Naive thymus-derived CD8-positive, alpha-beta T cell (primary cell): ENCODE results near the gene SEL1L. TPM values are rescaled to one million over a fixed set of nuclear protein-coding genes. Genes with fewer than 3 reads are reported as not detected.
"Not testable (repeated sequence)": the region's sequence is repeated elsewhere in the genome, so short reads cannot be mapped to it uniquely, and the experiment has no call there.

Experiments
- ATAC-seq, 2 donors: fragments of 150-1000 bp; cut with Tn5 transposase in 1 of 2; sonication (Bioruptor Pico), chemical (Tn5 transposase) in 1 of 2; 1 replicate in 1 of 2; 2 replicates in 1 of 2; pipeline ENCODE4 v1.10.0; 2021; ENCODE audit warnings: mild to moderate bottlenecking in 2 of 2, moderate library complexity in 2 of 2
- POLR2A ChIA-PET: fragments of 350-600 bp; sonication (Branson Sonifier 250); formaldehyde crosslinking; loops from one replicate; lab custom pipeline; 2021; ENCODE audit warnings: antibody characterized with exemption; lab: Charles Lee
- DNase-seq, 10 donors: peaks; one replicate each; pipeline versions ENCODE4 v3.0.0 to v3.0.0-alpha.2; 2020 to 2022
- H3K27ac Mint-ChIP-seq, 10 donors: one replicate each; pipeline ENCODE4 v1.8.0; 2020 to 2022; ENCODE audit warnings: mild to moderate bottlenecking in 10 of 10, mixed read lengths in 10 of 10, moderate library complexity in 4 of 10, inconsistent platforms in 1 of 10
- H3K27me3 Mint-ChIP-seq, 5 donors: one replicate each; pipeline ENCODE4 v1.8.0; 2021 to 2022; ENCODE audit warnings: mixed read lengths in 5 of 5
- H3K36me3 Mint-ChIP-seq, 3 donors: one replicate each; pipeline ENCODE4 v1.8.0; 2020 to 2022; ENCODE audit warnings: mixed read lengths in 3 of 3, mild to moderate bottlenecking in 2 of 3, inconsistent platforms in 1 of 3
- H3K4me1 Mint-ChIP-seq, 4 donors: one replicate each; pipeline ENCODE4 v1.8.0; 2021 to 2022; ENCODE audit warnings: mixed read lengths in 4 of 4
- H3K4me3 Mint-ChIP-seq, 10 donors: one replicate each; pipeline ENCODE4 v1.8.0; 2020 to 2022; ENCODE audit warnings: mild to moderate bottlenecking in 10 of 10, mixed read lengths in 10 of 10, moderate library complexity in 6 of 10, inconsistent platforms in 1 of 10
- H3K9me3 Mint-ChIP-seq, 9 donors: one replicate each; pipeline ENCODE4 v1.8.0; 2020 to 2022; ENCODE audit warnings: mixed read lengths in 9 of 9, mild to moderate bottlenecking in 3 of 9, inconsistent platforms in 1 of 9, moderate library complexity in 1 of 9
- polyA plus RNA-seq, 3 donors: library from polyadenylated mRNA; unstranded; fragments of 300-500 nt; fragmentation: Illumina TruSeq; gene quantifications; one replicate each; pipeline ENCODE4 v1.2.3, GENCODE V29; 2021
- total RNA-seq, 8 experiments: library from RNA in 2 of 8; stranded (reverse) in 2 of 8; gene quantifications; one replicate each; pipeline ENCODE4 v1.2.3 and lab custom pipeline; 2021 to 2026

SEL1L gene
- total and polyA plus RNA-seq, 5 experiments from 2014 or later = 12.0 to 58.0 (median 22.9) TPM

DNA sequence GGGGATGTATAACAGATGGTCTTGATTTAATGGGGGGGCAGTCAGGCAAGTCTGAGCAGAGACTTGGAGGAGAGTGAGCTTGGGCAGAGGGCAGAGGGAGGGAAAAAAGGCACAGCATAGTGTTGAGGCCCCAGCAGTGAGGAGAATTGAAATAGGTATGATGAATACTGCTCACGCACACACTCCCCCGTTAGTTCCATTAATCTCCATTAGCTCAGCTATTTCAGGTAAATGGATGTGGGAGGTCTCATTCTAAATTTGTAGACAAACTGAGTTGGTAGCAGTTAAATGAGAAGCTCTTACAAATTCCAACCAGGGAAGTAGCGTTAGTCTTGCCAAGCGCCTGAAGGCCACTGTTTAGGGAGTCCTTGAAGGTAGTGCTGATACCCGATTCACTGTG, 66.8 kb downstream of the SEL1L start:
- H3K27me3 Mint-ChIP-seq = no peaks in the 10 kb centered on the region
- peaks cover 0 to 13% (median 6%) of the 10 kb centered on the region in 4 donors for H3K4me1 Mint-ChIP-seq
- POLR2A ChIA-PET = interaction anchor here (1.1 kb wide), 1 partner anchor 11 kb away, joined by 3 read pairs; no protein-coding TSS in a partner anchor
- H3K9me3 Mint-ChIP-seq = no peaks in the 10 kb centered on the region
- ATAC-seq (no peak), DNase-seq (no peak)
- H3K27ac Mint-ChIP-seq = peak overlapping the region in 2 of 10 donors; percentile 63 to 78
- no peaks in the 10 kb centered on the region for H3K36me3 Mint-ChIP-seq
- no peak overlapping the region for H3K4me3 Mint-ChIP-seq

- no peak for DNase-seq
- no peak for ATAC-seq
- H3K27ac Mint-ChIP-seq = peak overlapping the region in 7 of 10 donors; percentile 21 to 98 (median 55)
- no peaks in the 10 kb centered on the region for H3K36me3 Mint-ChIP-seq
- H3K4me1 Mint-ChIP-seq = peaks cover 0 to 7% (median 5%) of the 10 kb centered on the region in 4 donors
- peaks cover 0 to 3% (median 0%) of the 10 kb centered on the region in 5 donors for H3K27me3 Mint-ChIP-seq
- H3K4me3 Mint-ChIP-seq = peak overlapping the region; percentile 33 to 86 (median 72)
- POLR2A ChIA-PET = interaction anchor here (0.8 to 1.1 kb wide), 2 partner anchors 12 to 245 kb away, joined by 3 to 5 read pairs; no protein-coding TSS in a partner anchor
- H3K9me3 Mint-ChIP-seq = no peaks in the 10 kb centered on the region
Measured at GRCh38 chr14:81465507-81466228, 68.0 kb downstream of the SEL1L start.

DNA sequence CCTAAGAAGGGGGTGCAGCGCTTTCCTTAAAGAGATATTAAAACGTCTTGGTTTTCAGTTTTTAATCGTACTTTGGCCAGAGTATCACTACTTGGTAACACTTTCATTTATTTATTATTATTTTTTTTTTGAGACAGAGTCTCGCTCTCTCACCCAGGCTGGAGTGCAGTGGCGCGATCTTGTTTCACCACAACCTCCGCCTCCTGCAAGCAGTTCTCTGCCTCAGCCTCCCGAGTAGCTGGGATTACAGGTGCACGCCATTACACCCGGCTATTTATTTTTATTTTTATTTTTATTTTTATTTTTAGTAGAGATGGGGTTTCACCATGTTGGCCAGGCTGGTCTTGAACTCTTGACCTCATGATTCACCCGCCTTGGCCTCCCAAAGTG, 68.7 kb downstream of the SEL1L start:
- peak; percentile 49 to 53 for ATAC-seq
- not testable (repeated sequence) for H3K4me1 Mint-ChIP-seq, H3K9me3 Mint-ChIP-seq, H3K36me3 Mint-ChIP-seq, DNase-seq, H3K27me3 Mint-ChIP-seq
- POLR2A ChIA-PET = interaction anchor here (0.7 to 1.5 kb wide), 4 partner anchors 16 to 245 kb away, joined by 3 to 8 read pairs (median 4); partner anchors contain the start of genes GTF2A1 and SEL1L
- Mint-ChIP-seq H3K4me3 (peak overlapping the region; percentile 81 to 91 (median 86)), H3K27ac (peak overlapping the region; percentile 17 to 98 (median 90))

GRCh38 chr14:81464253-81465002, 69.2 kb downstream of the SEL1L start:
- Mint-ChIP-seq H3K27me3 (peaks cover 0 to 3% (median 0%) of the 10 kb centered on the region in 5 donors), H3K9me3 (no peaks in the 10 kb centered on the region), H3K4me3 (peak overlapping the region; percentile 81 to 91 (median 86)), H3K4me1 (peaks cover 0 to 7% (median 5%) of the 10 kb centered on the region in 4 donors), H3K36me3 (no peaks in the 10 kb centered on the region), H3K27ac (peak overlapping the region; percentile 17 to 98 (median 90))
- POLR2A ChIA-PET = interaction anchor here (0.7 to 1.5 kb wide), 4 partner anchors 15 to 244 kb away, joined by 3 to 8 read pairs (median 4); partner anchors contain the start of genes GTF2A1 and SEL1L
- DNase-seq = peak in 9 of 10 donors; percentile 35 to 91 (median 66)
- ATAC-seq = peak; percentile 79

GRCh38 chr14:81462356-81462755, 71.3 kb downstream of the SEL1L start:
- H3K4me1 Mint-ChIP-seq, POLR2A ChIA-PET, ATAC-seq, H3K9me3 Mint-ChIP-seq, H3K36me3 Mint-ChIP-seq, H3K27ac Mint-ChIP-seq, H3K27me3 Mint-ChIP-seq, H3K4me3 Mint-ChIP-seq, DNase-seq: not testable (repeated sequence)

DNA sequence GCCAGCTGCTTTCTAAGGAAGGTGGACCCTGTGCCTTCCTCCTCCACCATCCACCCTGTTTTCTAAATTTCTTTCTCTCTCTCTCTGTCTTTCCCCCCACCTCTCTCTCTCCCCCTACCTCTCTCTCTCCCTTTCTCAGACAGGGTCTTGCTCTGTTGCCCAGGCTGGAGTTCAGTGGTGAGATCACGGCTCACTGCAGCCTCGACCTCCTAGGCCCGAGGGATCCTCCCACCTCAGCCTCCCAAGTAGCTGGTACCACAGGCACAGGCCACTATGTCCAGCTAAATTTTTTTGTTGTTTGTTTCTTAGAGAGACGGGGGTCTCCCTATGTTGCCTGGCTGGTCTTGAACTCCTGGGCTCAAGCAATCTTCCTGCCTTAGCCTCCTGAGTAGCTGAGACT, 73.7 kb downstream of the SEL1L start:
- H3K27ac Mint-ChIP-seq = peak overlapping the region in 1 of 10 donors; percentile 50

GRCh38 chr14:81458352-81458751, 75.3 kb downstream of the SEL1L start:
- DNase-seq = no peak
- Mint-ChIP-seq H3K36me3 (no peaks in the 10 kb centered on the region), H3K4me1 (no peaks in the 10 kb centered on the region), H3K4me3 (no peak overlapping the region), H3K27ac (no peak overlapping the region), H3K9me3 (no peaks in the 10 kb centered on the region), H3K27me3 (peaks cover 0 to 8% (median 0%) of the 10 kb centered on the region in 5 donors)
- no peak for ATAC-seq
- POLR2A ChIA-PET = no interaction called here

More for the DNA sequence above, 73.7 kb downstream of the SEL1L start:
- no peak for DNase-seq
- no peak for ATAC-seq
- POLR2A ChIA-PET = interaction anchor here (0.6 kb wide), 1 partner anchor 194 kb away, joined by 3 read pairs; no protein-coding TSS in a partner anchor
- Mint-ChIP-seq H3K27me3 (peaks cover 0 to 8% (median 0%) of the 10 kb centered on the region in 5 donors), H3K4me3 (no peak overlapping the region), H3K9me3 (no peaks in the 10 kb centered on the region), H3K4me1 (peaks cover 0 to 7% (median 5%) of the 10 kb centered on the region in 4 donors), H3K36me3 (no peaks in the 10 kb centered on the region)

DNA sequence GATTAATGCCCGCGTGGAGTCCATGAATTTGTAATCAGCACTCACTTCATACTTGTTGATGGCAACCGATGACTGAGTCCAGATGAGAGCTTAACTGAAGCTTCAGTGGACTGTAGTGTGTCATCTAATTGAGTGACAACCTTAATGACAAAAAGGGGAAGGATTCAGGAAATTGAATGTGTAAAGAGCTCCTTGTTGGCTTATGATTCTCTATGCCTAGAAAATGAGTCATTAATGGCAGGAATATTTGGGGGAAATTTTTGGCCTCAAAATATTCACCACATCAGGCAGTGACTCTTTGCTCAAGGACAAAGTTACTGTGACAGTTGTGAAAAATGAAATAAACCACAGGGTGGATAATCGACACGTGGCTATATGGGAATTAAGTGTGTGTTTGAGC, 78.3 kb downstream of the SEL1L start:
- Mint-ChIP-seq H3K9me3 (no peaks in the 10 kb centered on the region), H3K4me3 (no peak overlapping the region), H3K4me1 (peaks cover 0 to 2% (median 0%) of the 10 kb centered on the region in 4 donors), H3K27me3 (peaks cover 0 to 5% (median 3%) of the 10 kb centered on the region in 5 donors), H3K36me3 (no peaks in the 10 kb centered on the region), H3K27ac (no peak overlapping the region)
- ATAC-seq (no peak), DNase-seq (no peak)
- POLR2A ChIA-PET = no interaction called here

GRCh38 chr14:81454572-81455218, 79.0 kb downstream of the SEL1L start:
- POLR2A ChIA-PET = no interaction called here
- DNase-seq (no peak), ATAC-seq (no peak)
- Mint-ChIP-seq H3K9me3 (no peaks in the 10 kb centered on the region), H3K4me3 (no peak overlapping the region), H3K4me1 (peaks cover 0 to 2% (median 0%) of the 10 kb centered on the region in 4 donors), H3K27me3 (peaks cover 0 to 6% (median 3%) of the 10 kb centered on the region in 5 donors), H3K36me3 (no peaks in the 10 kb centered on the region), H3K27ac (peak overlapping the region in 1 of 10 donors; percentile 66)

GRCh38 chr14:81453166-81453766, 80.4 kb downstream of the SEL1L start:
- peaks cover 5 to 12% (median 7%) of the 10 kb centered on the region in 5 donors for H3K27me3 Mint-ChIP-seq
- DNase-seq (peak in 8 of 10 donors; percentile 17 to 55 (median 35)), ATAC-seq (peak; percentile 63 to 73)
- POLR2A ChIA-PET = no interaction called here
- H3K36me3 Mint-ChIP-seq = no peaks in the 10 kb centered on the region
- no peak overlapping the region for H3K4me3 Mint-ChIP-seq
- H3K27ac Mint-ChIP-seq = no peak overlapping the region
- peaks cover 0 to 2% (median 0%) of the 10 kb centered on the region in 4 donors for H3K4me1 Mint-ChIP-seq
- H3K9me3 Mint-ChIP-seq = no peaks in the 10 kb centered on the region

- DNase-seq = no peak
- POLR2A ChIA-PET = no interaction called here
- ATAC-seq = peak; percentile 23 to 30
- H3K27ac Mint-ChIP-seq = no peak overlapping the region
- H3K4me3 Mint-ChIP-seq = no peak overlapping the region
- peaks cover 5 to 13% (median 9%) of the 10 kb centered on the region in 5 donors for H3K27me3 Mint-ChIP-seq
- H3K36me3 Mint-ChIP-seq = no peaks in the 10 kb centered on the region
- peaks cover 0 to 2% (median 0%) of the 10 kb centered on the region in 4 donors for H3K4me1 Mint-ChIP-seq
- H3K9me3 Mint-ChIP-seq = no peaks in the 10 kb centered on the region
Measured at GRCh38 chr14:81452341-81453133, 81.1 kb downstream of the SEL1L start.
